Mesothelial cell of epicardium (in vitro differentiated cells): ENCODE results near the gene OGFOD2. TPM values are rescaled to one million over a fixed set of nuclear protein-coding genes. Genes with fewer than 3 reads are reported as not detected.

Experiments
- DNase-seq, 2 experiments: peaks; one replicate each; pipeline ENCODE4 v3.0.0; 2021; ENCODE audit warnings: low spot score in 2 of 2; ENCODE audit not compliant: unreplicated experiment in 2 of 2
- H3K27ac Mint-ChIP-seq: 2 replicates; pipeline ENCODE4 v1.8.0; 2021; ENCODE audit warnings: mixed read lengths
- H3K27me3 Mint-ChIP-seq: 2 replicates; pipeline ENCODE4 v1.8.0; 2021; ENCODE audit warnings: low read depth, mixed read lengths
- H3K36me3 Mint-ChIP-seq: 2 replicates; pipeline ENCODE4 v1.8.0; 2021; ENCODE audit warnings: mixed read lengths
- H3K4me1 Mint-ChIP-seq: 2 replicates; pipeline ENCODE4 v1.8.0; 2021; ENCODE audit warnings: mixed read lengths
- H3K4me3 Mint-ChIP-seq: 2 replicates; pipeline ENCODE4 v1.8.0; 2021; ENCODE audit warnings: mild to moderate bottlenecking, moderate library complexity, mixed read lengths
- H3K9me3 Mint-ChIP-seq: 2 replicates; pipeline ENCODE4 v1.8.0; 2021; ENCODE audit warnings: mixed read lengths
- total RNA-seq: library from RNA; stranded (reverse); gene quantifications from 3 replicates; pipeline ENCODE4 v1.2.1, GENCODE V29; 2021
- TF ChIP-seq, protein P1 (sequence below): fragments of 200-600 bp; sonication (generic); IDR thresholded peaks from one replicate; pipeline ENCODE4 v1.5.0; 2021; ENCODE audit warnings: antibody characterized with exemption; ENCODE audit not compliant: unreplicated experiment

OGFOD2 gene
- total RNA-seq, 1 donor from 2014 or later = 15.0 TPM

DNA sequence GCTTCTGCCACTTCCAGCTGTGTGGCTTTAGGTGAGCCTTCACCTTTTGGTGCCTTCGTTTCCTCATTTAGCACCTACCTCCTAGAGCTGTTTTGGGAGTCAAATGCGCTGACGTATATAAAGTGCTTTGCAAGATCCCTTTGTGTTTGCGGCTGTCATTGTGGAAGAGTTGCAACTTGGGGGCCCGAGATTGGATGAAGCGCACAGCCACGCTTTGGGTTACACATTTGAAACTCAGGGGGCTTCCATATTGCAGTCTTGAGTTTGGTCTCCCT is 4.8 kb downstream of the OGFOD2 start:
- peaks cover 49% of the 10 kb centered on the region for H3K4me1 Mint-ChIP-seq
- TF ChIP-seq, protein P1, sequence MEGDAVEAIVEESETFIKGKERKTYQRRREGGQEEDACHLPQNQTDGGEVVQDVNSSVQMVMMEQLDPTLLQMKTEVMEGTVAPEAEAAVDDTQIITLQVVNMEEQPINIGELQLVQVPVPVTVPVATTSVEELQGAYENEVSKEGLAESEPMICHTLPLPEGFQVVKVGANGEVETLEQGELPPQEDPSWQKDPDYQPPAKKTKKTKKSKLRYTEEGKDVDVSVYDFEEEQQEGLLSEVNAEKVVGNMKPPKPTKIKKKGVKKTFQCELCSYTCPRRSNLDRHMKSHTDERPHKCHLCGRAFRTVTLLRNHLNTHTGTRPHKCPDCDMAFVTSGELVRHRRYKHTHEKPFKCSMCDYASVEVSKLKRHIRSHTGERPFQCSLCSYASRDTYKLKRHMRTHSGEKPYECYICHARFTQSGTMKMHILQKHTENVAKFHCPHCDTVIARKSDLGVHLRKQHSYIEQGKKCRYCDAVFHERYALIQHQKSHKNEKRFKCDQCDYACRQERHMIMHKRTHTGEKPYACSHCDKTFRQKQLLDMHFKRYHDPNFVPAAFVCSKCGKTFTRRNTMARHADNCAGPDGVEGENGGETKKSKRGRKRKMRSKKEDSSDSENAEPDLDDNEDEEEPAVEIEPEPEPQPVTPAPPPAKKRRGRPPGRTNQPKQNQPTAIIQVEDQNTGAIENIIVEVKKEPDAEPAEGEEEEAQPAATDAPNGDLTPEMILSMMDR = no peak
- H3K4me3 Mint-ChIP-seq = peak overlapping the region; percentile 90
- no peaks in the 10 kb centered on the region for H3K27me3 Mint-ChIP-seq
- H3K36me3 Mint-ChIP-seq = no peaks in the 10 kb centered on the region
- no peaks in the 10 kb centered on the region for H3K9me3 Mint-ChIP-seq
- peak overlapping the region; percentile 88 for H3K27ac Mint-ChIP-seq
- DNase-seq = no peak

DNA sequence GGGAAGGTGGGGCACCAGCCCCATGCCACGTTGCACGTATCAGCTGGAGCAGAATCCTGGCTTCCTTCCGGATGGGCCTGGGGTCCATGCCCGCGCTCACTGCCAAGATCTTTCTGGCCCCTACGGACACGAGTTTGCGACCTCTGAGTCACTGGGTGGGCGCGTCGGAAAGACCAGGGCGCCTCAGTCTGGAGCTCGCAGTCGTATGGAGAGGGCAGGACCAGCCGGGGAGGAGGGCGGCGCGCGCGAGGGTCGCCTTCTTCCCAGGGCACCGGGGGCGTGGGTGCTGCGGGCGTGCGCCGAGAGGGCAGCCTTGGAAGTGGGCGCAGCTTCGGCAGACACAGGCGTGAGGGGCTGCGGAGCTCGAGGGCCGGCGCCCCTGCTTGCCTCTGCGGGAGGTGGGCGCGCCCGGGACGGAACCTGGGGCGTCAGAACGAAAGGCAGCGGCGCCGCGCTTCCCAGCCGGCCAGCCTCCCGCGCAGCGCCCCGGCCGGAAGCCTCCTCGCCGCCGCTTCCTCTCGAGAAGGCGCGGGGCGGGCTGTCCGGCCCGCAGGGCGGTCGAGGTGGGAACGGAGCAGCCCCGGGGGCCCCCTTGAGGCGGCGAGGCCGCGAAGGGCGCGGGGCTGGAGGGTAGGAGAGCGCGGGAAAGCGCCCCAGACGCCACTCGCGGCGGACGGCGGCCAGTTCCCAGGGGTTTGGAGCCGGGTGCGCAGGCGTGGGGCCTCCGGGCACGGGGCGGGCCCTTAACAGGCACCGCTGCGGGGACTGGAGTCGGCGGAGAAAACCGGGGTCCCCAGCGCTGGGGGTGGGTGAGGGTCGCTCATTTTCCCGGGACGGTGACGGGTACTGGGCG is 5.4 kb downstream of the OGFOD2 start, which contains the start of gene ARL6IP4:
ARL6IP4 (plus strand) TSS at position 499 of the 853 bp plus-strand sequence. CDS start 459 bp downstream, outside the sequence.
- Mint-ChIP-seq H3K27ac (peak within 1 kb of the TSS; percentile 90), H3K4me1 (peaks cover 55% of the 10 kb centered on the region)

GRCh38 chr12:122981036-122981471 is 6.0 kb downstream of the OGFOD2 start:
- TF ChIP-seq, protein P1 = no peak
- Mint-ChIP-seq H3K9me3 (no peaks in the 10 kb centered on the region), H3K27me3 (no peaks in the 10 kb centered on the region), H3K4me3 (peak overlapping the region; percentile 90), H3K36me3 (no peaks in the 10 kb centered on the region), H3K4me1 (peaks cover 51% of the 10 kb centered on the region), H3K27ac (peak overlapping the region; percentile 90)
- DNase-seq = peak in 1 of 2 experiments; percentile 55

More for the DNA sequence above, 5.4 kb downstream of the OGFOD2 start, which contains the start of gene ARL6IP4:
- H3K4me3 Mint-ChIP-seq = peak within 1 kb of the TSS; percentile 90
- H3K36me3 Mint-ChIP-seq = no peaks in the 10 kb centered on the region
- peak in 1 of 2 experiments; percentile 69 for DNase-seq
- H3K9me3 Mint-ChIP-seq = no peaks in the 10 kb centered on the region
- TF ChIP-seq, protein P1 = no peak
- H3K27me3 Mint-ChIP-seq = no peaks in the 10 kb centered on the region

- Mint-ChIP-seq H3K4me1 (peaks cover 48% of the 10 kb centered on the region), H3K27ac (no peak overlapping the region), H3K36me3 (no peaks in the 10 kb centered on the region), H3K9me3 (no peaks in the 10 kb centered on the region), H3K4me3 (peak overlapping the region; percentile 90), H3K27me3 (no peaks in the 10 kb centered on the region)
- TF ChIP-seq, protein P1 = no peak
- DNase-seq = no peak
These were observed 6.8 kb downstream of the OGFOD2 start for GRCh38 chr12:122981587-122982476.

GRCh38 chr12:122982477-122982815 is 7.4 kb downstream of the OGFOD2 start:
- TF ChIP-seq, protein P1 = no peak
- Mint-ChIP-seq H3K4me3 (peak overlapping the region; percentile 90), H3K27me3 (no peaks in the 10 kb centered on the region)

More at GRCh38 chr12:122982477-122982815, 7.4 kb downstream of the OGFOD2 start:
- DNase-seq = no peak
- Mint-ChIP-seq H3K36me3 (no peaks in the 10 kb centered on the region), H3K9me3 (no peaks in the 10 kb centered on the region), H3K4me1 (peaks cover 48% of the 10 kb centered on the region), H3K27ac (no peak overlapping the region)
